Karpas-422 (cell line): Measurements from ENCODE around the gene GATC. TPM values are rescaled to one million over a fixed set of nuclear protein-coding genes. Genes with fewer than 3 reads are reported as not detected.

ENCODE experiments used
- DNase-seq: peaks from one replicate; pipeline ENCODE4 v3.0.0-alpha.2; 2015
- H2AFZ ChIP-seq: fragments of 200-600 bp; sonication (generic); 2 replicates; pipeline ENCODE4 v1.6.1; 2014; ENCODE audit warnings: antibody characterized with exemption, low read length, mixed read lengths
- H3K27ac ChIP-seq: fragments of 200-600 bp; sonication (generic); 2 replicates; pipeline ENCODE4 v1.5.1; 2014; ENCODE audit warnings: mild to moderate bottlenecking, low read length, moderate library complexity
- H3K27me3 ChIP-seq: fragments of 200-600 bp; sonication (generic); 2 replicates; pipeline ENCODE4 v1.6.1; 2014; ENCODE audit warnings: low read length, mixed read lengths
- H3K36me3 ChIP-seq: fragments of 200-600 bp; sonication (generic); 2 replicates; pipeline ENCODE4 v1.6.1; 2014; ENCODE audit warnings: low read length, mixed read lengths; ENCODE audit not compliant: insufficient read depth
- H3K4me1 ChIP-seq: fragments of 200-600 bp; sonication (generic); 2 replicates; pipeline ENCODE4 v1.6.1; 2014; ENCODE audit warnings: mild to moderate bottlenecking, low read length, mixed read lengths
- H3K4me2 ChIP-seq: fragments of 200-600 bp; sonication (generic); 2 replicates; pipeline ENCODE4 v1.6.1; 2014; ENCODE audit warnings: low read length, low read depth, mild to moderate bottlenecking; ENCODE audit not compliant: poor library complexity, severe bottlenecking
- H3K4me3 ChIP-seq: fragments of 200-600 bp; sonication (generic); 2 replicates; pipeline ENCODE4 v1.5.1; 2014; ENCODE audit warnings: mild to moderate bottlenecking, antibody characterized with exemption, low read length, mixed read lengths
- H3K79me2 ChIP-seq: fragments of 200-600 bp; sonication (generic); 2 replicates; pipeline ENCODE4 v1.6.1; 2014; ENCODE audit warnings: mild to moderate bottlenecking, low read length, mixed read lengths
- H3K9ac ChIP-seq: fragments of 200-600 bp; sonication (generic); 2 replicates; pipeline ENCODE4 v1.6.0; 2014; ENCODE audit warnings: low read length
- H3K9me2 ChIP-seq: fragments of 200-600 bp; sonication (generic), shearing (Covaris generic); replicated peaks from 2 replicates; pipeline ENCODE4 v1.6.0; 2014; ENCODE audit warnings: mild to moderate bottlenecking, low read length, moderate library complexity; ENCODE audit not compliant: insufficient read depth
- H3K9me3 ChIP-seq: fragments of 300-700, 200-600 bp; sonication (generic); 2 replicates; pipeline ENCODE4 v1.6.1; 2014; ENCODE audit warnings: low read length, mixed read lengths
- H4K20me1 ChIP-seq: fragments of 200-600 bp; sonication (generic); 2 replicates; pipeline ENCODE4 v1.6.1; 2014; ENCODE audit warnings: mild to moderate bottlenecking, antibody characterized with exemption, low read length, low read depth; ENCODE audit not compliant: insufficient read depth
- total RNA-seq: library from RNA; depleted of rRNA; stranded (reverse); fragments of >200 nt; shearing (Covaris generic); gene quantifications from 2 replicates; pipeline ENCODE4 v1.2.3, GENCODE V29; 2014; ENCODE audit warnings: low replicate concordance; rRNA removed

GATC gene, protein sequence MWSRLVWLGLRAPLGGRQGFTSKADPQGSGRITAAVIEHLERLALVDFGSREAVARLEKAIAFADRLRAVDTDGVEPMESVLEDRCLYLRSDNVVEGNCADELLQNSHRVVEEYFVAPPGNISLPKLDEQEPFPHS
- 18.7 and 21.9 TPM in 2 replicates for total RNA-seq

- H3K4me1 ChIP-seq: peaks cover 40% of the 10 kb centered on the region
- H3K4me2 ChIP-seq: peak within 1 kb of the TSS; percentile 92
- peak; percentile 96 for DNase-seq
- H3K79me2 ChIP-seq: peaks cover 80% of the 10 kb centered on the region
- H2AFZ ChIP-seq: peak within 1 kb of the TSS; percentile 70; the same call in 1 of the 2 replicates
- 0 out of 2 replicates have a peak, but pooled peaks cover 8% of the 10 kb centered on the region for H4K20me1 ChIP-seq
- no peaks in the 10 kb centered on the region for H3K27me3 ChIP-seq
- H3K9ac ChIP-seq: peak within 1 kb of the TSS; percentile 88
- no peaks in the 10 kb centered on the region for H3K9me3 ChIP-seq
- peak within 1 kb of the TSS; percentile 86 for H3K4me3 ChIP-seq
- H3K27ac ChIP-seq: peak within 1 kb of the TSS; percentile 71
- no peaks in the 10 kb centered on the region for H3K9me2 ChIP-seq
- H3K36me3 ChIP-seq: peaks cover 21% of the 10 kb centered on the region; the same call in 1 of the 2 replicates
Observed at GRCh38 chr12:120445911-120446843, at the start of gene GATC, which contains the start of gene TRIAP1. Gene GATC (plus strand): TSS chr12:120446444. CDS start chr12:120446481, 37 bp downstream. Gene TRIAP1 (minus strand): TSS chr12:120446384. CDS start chr12:120446372, 12 bp downstream.

DNA sequence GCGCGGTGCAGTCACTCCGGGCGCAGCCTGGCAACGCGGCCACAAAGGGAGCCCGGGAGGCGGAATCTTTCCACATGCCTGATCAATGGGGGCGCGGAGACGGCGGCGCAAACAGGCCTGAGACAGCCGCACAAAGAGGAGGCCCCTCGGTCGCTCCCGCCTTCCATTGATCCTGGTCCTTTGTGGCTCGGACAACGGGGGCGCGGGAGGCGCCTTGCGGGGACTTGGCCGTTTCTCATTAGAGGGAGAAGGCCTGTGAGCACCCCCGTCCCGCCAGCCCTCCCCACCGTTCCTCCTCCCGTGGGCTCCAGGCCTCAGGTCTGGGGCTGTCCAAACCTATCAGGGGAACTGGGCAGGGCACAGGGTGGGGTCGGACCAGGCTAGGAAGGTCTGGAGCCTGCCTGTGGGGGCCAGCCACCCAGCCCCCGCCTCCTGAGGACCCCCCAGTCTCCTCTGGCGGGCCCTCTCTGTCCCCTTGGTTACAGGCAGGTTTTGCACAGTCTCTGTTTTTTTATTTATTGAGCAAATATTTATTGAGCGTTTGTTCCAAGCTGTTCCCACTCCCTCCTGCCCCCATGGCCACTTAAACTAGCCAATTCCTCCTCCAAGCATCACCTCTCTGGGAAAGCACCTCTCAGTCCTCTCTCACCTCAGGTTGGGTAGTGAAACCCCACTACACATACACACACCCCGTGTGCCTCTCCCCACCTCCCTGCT is 48.3 kb upstream of the GATC start:
- no peak overlapping the region for H3K4me2 ChIP-seq

DNA sequence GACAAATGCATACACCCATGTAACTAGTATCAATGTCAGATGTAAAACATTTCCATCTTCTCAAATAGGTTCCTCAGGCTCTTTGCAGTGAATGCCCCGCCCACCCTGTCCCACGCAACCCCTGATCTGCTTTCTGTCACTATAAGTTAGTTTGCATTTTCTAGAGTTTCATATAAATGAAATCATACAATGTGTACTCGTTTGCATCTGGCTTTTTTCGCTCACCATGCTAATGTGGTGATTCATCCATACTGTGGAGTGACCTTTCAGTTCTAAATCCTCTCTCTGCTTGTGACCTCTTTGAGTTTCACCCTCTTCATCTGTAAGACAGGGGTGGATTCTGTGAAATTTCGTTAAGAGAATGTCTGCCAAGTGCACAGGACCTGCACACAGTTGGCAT is 46.7 kb upstream of the GATC start:
- Histone ChIP-seq H3K79me2 (no peaks in the 10 kb centered on the region), H3K27ac (no peak overlapping the region), H4K20me1 (no peaks in the 10 kb centered on the region), H2AFZ (no peak overlapping the region), H3K9me3 (no peaks in the 10 kb centered on the region), H3K36me3 (no peaks in the 10 kb centered on the region), H3K4me3 (no peak overlapping the region), H3K9me2 (no peaks in the 10 kb centered on the region), H3K9ac (no peak overlapping the region), H3K27me3 (0 out of 2 replicates have a peak, but pooled peaks cover 2% of the 10 kb centered on the region), H3K4me2 (no peak overlapping the region), H3K4me1 (peaks cover 6% of the 10 kb centered on the region)
- peak; percentile 43 for DNase-seq

More for the DNA sequence above, 48.3 kb upstream of the GATC start:
- H3K36me3 ChIP-seq: no peaks in the 10 kb centered on the region
- peaks cover 6% of the 10 kb centered on the region for H3K4me1 ChIP-seq
- no peaks in the 10 kb centered on the region for H4K20me1 ChIP-seq
- no peak overlapping the region for H3K27ac ChIP-seq
- no peak overlapping the region for H2AFZ ChIP-seq
- DNase-seq: no peak
- H3K9ac ChIP-seq: no peak overlapping the region
- no peaks in the 10 kb centered on the region for H3K79me2 ChIP-seq
- H3K27me3 ChIP-seq: 0 out of 2 replicates have a peak, but pooled peaks cover 2% of the 10 kb centered on the region
- H3K9me3 ChIP-seq: no peaks in the 10 kb centered on the region
- H3K4me3 ChIP-seq: no peak overlapping the region
- H3K9me2 ChIP-seq: no peaks in the 10 kb centered on the region

DNA sequence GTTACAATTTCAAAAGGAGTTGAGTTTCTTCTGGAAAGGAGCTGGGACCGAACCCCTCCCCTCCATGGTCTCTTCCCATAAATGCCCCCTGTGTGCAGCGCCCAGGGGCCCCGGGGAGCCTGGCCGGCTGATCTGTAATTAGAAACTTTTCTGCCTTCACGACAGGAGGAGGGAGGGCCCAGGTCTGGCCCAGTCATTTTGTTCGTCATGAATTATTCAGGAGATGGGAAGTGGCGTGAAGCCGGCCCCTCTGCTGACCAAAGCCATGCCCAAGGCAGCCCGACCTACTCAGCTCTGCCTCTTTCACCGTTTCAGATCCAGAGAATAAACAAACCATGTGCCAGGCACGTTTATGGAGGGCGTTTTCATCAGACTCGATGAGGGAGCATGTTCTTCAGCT is 44.0 kb upstream of the GATC start:
- Histone ChIP-seq H3K4me2 (no peak overlapping the region), H3K79me2 (no peaks in the 10 kb centered on the region), H3K36me3 (no peaks in the 10 kb centered on the region), H3K9ac (no peak overlapping the region), H3K9me3 (no peaks in the 10 kb centered on the region), H3K27me3 (0 out of 2 replicates have a peak, but pooled peaks cover 2% of the 10 kb centered on the region), H3K4me3 (no peak overlapping the region), H3K27ac (no peak overlapping the region), H4K20me1 (no peaks in the 10 kb centered on the region), H3K9me2 (no peaks in the 10 kb centered on the region), H2AFZ (no peak overlapping the region; the same call in 1 of the 2 replicates), H3K4me1 (peaks cover 6% of the 10 kb centered on the region)
- DNase-seq: no peak

DNA sequence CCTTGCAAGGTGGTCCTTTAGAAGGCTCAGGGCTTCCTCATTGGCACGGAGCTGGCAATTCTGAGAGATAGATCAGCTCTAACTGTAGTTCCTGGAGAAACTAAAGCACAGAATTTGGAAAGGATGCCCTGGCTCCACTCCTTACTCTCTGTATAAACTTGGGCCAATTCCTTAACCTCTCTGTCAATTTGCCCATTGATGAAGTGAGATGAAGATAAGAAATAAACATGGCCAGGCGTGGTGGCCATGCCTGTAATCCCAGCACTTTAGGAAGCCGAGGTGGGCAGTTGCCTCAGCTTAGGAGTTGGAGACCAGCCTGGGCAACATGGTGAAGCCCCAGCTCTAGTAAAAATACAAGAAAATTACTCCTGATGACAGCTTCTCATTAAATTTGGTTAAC is 42.4 kb upstream of the GATC start:
- no peaks in the 10 kb centered on the region for H3K79me2 ChIP-seq

GRCh38 chr12:120404271-120404670 is 42.0 kb upstream of the GATC start:
- H3K9me3 ChIP-seq: no peaks in the 10 kb centered on the region
- no peak overlapping the region for H3K4me3 ChIP-seq
- H3K36me3 ChIP-seq: no peaks in the 10 kb centered on the region
- H3K9me2 ChIP-seq: no peaks in the 10 kb centered on the region
- no peak overlapping the region for H3K4me2 ChIP-seq
- no peak overlapping the region for H2AFZ ChIP-seq
- no peaks in the 10 kb centered on the region for H3K79me2 ChIP-seq
- H3K4me1 ChIP-seq: peaks cover 5% of the 10 kb centered on the region
- peak; percentile 47 for DNase-seq
- no peaks in the 10 kb centered on the region for H4K20me1 ChIP-seq
- no peak overlapping the region for H3K27ac ChIP-seq
- H3K27me3 ChIP-seq: 0 out of 2 replicates have a peak, but pooled peaks cover 2% of the 10 kb centered on the region
- H3K9ac ChIP-seq: no peak overlapping the region

More for the DNA sequence above, 42.4 kb upstream of the GATC start:
- Histone ChIP-seq H2AFZ (no peak overlapping the region), H3K27ac (no peak overlapping the region), H4K20me1 (no peaks in the 10 kb centered on the region), H3K9me2 (no peaks in the 10 kb centered on the region), H3K4me3 (no peak overlapping the region), H3K4me1 (peaks cover 6% of the 10 kb centered on the region), H3K4me2 (no peak overlapping the region), H3K9me3 (no peaks in the 10 kb centered on the region), H3K9ac (no peak overlapping the region), H3K27me3 (0 out of 2 replicates have a peak, but pooled peaks cover 2% of the 10 kb centered on the region), H3K36me3 (no peaks in the 10 kb centered on the region)
- DNase-seq: no peak

GRCh38 chr12:120406069-120406468 is 40.2 kb upstream of the GATC start:
- no peaks in the 10 kb centered on the region for H3K4me1 ChIP-seq
- H3K36me3 ChIP-seq: no peaks in the 10 kb centered on the region
- H3K9me2 ChIP-seq: no peaks in the 10 kb centered on the region
- H3K4me3 ChIP-seq: no peak overlapping the region
- H3K9me3 ChIP-seq: no peaks in the 10 kb centered on the region
- H3K79me2 ChIP-seq: no peaks in the 10 kb centered on the region
- H3K4me2 ChIP-seq: no peak overlapping the region
- H3K9ac ChIP-seq: no peak overlapping the region
- no peak overlapping the region for H2AFZ ChIP-seq
- H3K27me3 ChIP-seq: no peaks in the 10 kb centered on the region
- H3K27ac ChIP-seq: no peak overlapping the region
- H4K20me1 ChIP-seq: no peaks in the 10 kb centered on the region
- DNase-seq: no peak
